ENCODE data around the gene SLC4A5. TPM values are rescaled to one million over a fixed set of nuclear protein-coding genes. Genes with fewer than 3 reads are reported as not detected.

SLC4A5 gene
- total and polyA plus RNA-seq, 10 donors = 0.45 to 9.7 (median 3.1) TPM

- Histone ChIP-seq H3K4me1 (peaks cover 0 to 8% (median 2%) of the 10 kb centered on the region in 6 donors), H3K36me3 (peaks cover 0 to 15% (median 0%) of the 10 kb centered on the region in 6 donors), H3K4me3 (no peak overlapping the region), H3K27me3 (replicated peaks in 1 of 7) (no peaks in the 10 kb centered on the region), H3K27ac (no peak overlapping the region), H3K9me3 (no peaks in the 10 kb centered on the region)
- TF ChIP-seq CTCF (IDR thresholded peaks at IDR 0.05 in 8 of 11, conservative IDR thresholded peaks at IDR 0.05 in 3 of 11) (no peak), POLR2AphosphoS5 (IDR thresholded peaks at IDR 0.05) (no peak), POLR2A (IDR thresholded peaks at IDR 0.05) (no peak)
- no peak for DNase-seq
- intact Hi-C loops (cut with DNase I; ENCODE audit: low total_unique reads) = loop anchor here (5.0 kb wide), 1 partner anchor 80 kb away; no protein-coding TSS in a partner anchor
- WGBS, 5 donors = 77 to 91% (median 90%) methylated on average over 9 to 10 of the region's 10 CpGs
Observed at GRCh38 chr2:74252036-74252435, 91.2 kb downstream of the SLC4A5 start.

DNA sequence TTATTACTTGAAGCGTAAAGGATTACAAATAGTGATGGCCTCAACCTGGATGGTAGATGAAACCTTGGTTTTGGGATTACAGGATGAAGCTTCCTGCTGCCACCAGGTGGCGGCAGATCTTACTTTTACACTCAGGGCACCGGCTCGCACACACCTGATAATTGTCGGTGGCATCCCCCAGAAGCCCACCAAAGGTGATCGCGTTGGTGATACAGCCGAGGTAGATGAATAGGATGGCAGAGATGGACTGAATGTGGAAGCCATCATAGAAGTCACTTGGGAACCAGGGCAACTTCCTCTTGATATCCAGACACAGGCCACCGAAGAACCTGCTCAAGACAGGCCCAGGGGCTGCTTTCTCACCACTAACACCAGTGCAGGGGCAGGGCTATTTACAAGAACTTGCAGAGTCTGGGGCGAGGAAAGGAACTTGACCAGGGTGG is 93.0 kb downstream of the SLC4A5 start:
- H3K27ac ChIP-seq = no peak overlapping the region
- 33 to 55% (median 46%) methylated on average over 10 of the region's 10 CpGs for WGBS, 5 donors
- DNase-seq = no peak

DNA sequence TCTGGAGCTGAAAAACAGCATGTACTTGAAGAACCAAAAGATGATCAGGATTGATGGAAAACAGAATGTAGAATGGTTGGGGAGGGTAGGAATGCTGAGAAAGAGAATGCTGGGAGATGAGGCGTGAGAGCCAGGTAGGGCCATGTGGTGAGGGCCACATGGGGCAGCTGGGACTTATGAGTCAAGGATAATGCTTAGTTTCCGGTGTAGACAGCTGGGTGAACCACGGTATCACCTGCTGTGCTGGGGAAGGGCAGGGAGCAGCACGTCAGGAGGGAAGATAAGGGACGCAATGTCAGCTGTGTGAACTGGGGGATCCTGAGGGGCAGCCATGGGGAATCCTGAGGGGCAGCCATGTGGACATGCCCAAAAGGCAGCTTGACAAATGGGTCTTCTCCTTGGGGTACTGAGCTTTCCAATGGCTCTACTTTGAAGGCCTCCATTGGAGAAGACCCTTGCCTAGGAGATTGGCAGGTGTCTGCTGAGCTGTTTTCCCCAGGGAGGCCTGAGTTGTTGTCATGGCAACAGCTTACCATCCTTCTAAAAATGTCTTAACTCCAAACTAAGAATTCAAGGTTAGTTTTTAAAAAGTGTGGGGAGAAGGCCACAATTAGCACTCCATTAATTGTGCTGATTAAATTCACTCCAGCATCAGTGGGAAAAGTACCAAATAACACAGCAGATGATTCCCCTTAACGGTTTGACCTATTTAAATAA is 93.7 kb downstream of the SLC4A5 start:
- H3K36me3 ChIP-seq = peaks cover 0 to 8% (median 0%) of the 10 kb centered on the region in 6 donors
- H3K4me1 ChIP-seq = peaks cover 0 to 8% (median 2%) of the 10 kb centered on the region in 6 donors
- H3K9me3 ChIP-seq = no peaks in the 10 kb centered on the region
- 70 to 85% (median 74%) methylated on average over 6 of the region's 6 CpGs for WGBS, 5 donors
- TF ChIP-seq POLR2AphosphoS5 (IDR thresholded peaks at IDR 0.05) (no peak), POLR2A (IDR thresholded peaks at IDR 0.05) (no peak), CTCF (IDR thresholded peaks at IDR 0.05 in 8 of 11, conservative IDR thresholded peaks at IDR 0.05 in 3 of 11) (no peak)
- no peaks in the 10 kb centered on the region for H3K27me3 ChIP-seq (replicated peaks in 1 of 7)
- DNase-seq = no peak
- intact Hi-C loops (cut with DNase I; ENCODE audit: low total_unique reads) = loop anchor here (5.0 kb wide), 1 partner anchor 83 kb away; no protein-coding TSS in a partner anchor
- H3K27ac ChIP-seq = no peak overlapping the region
- H3K4me3 ChIP-seq = no peak overlapping the region

More for the DNA sequence above, 93.0 kb downstream of the SLC4A5 start:
- Histone ChIP-seq H3K36me3 (peaks cover 0 to 12% (median 0%) of the 10 kb centered on the region in 6 donors), H3K27me3 (replicated peaks in 1 of 7) (no peaks in the 10 kb centered on the region), H3K9me3 (no peaks in the 10 kb centered on the region), H3K4me1 (peaks cover 0 to 8% (median 2%) of the 10 kb centered on the region in 6 donors), H3K4me3 (no peak overlapping the region)
- intact Hi-C loops (cut with DNase I; ENCODE audit: low total_unique reads) = loop anchor here (5.0 kb wide), 1 partner anchor 82 kb away; no protein-coding TSS in a partner anchor
- TF ChIP-seq CTCF (IDR thresholded peaks at IDR 0.05 in 8 of 11, conservative IDR thresholded peaks at IDR 0.05 in 3 of 11) = peak; percentile 61 to 87 (median 74)
- TF ChIP-seq POLR2A (IDR thresholded peaks at IDR 0.05) = no peak
- TF ChIP-seq POLR2AphosphoS5 (IDR thresholded peaks at IDR 0.05) = no peak

DNA sequence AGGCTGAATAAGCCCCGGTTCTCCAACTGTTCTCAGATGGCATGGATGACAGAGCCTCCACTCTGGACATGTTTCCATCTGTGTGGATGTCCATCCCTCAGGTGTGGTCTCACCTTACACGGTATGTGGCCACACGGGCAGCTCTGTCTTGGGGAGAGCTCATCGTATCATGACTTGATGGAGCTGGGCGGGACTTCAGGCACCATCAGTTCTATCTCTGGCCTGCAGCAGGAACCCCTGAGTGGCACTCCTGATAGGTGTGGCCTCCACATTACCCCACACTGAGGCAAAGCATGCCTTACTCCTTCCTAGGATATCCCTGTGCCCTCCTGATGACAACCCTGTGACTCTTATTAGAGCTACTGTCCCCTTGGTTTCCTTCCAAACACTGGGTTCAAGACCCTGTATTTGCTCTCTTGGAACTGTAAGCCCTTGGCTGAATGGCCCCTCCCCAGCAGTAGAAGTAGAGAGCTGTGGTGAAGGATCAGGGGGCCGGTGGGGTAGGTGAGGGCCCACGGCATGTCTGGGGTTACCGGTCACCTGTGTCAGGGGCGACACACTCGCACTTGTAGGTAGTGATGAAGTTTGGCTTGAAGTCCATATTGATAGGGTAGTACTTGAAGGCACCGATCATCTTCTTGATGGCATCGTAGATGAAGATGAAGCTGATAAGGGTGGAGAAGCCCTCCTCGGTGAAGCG is 96.6 kb downstream of the SLC4A5 start:
- no peak for DNase-seq
- Histone ChIP-seq H3K9me3 (no peaks in the 10 kb centered on the region), H3K27me3 (replicated peaks in 1 of 7) (no peaks in the 10 kb centered on the region), H3K4me3 (no peak overlapping the region), H3K4me1 (peaks cover 0 to 8% (median 2%) of the 10 kb centered on the region in 6 donors), H3K36me3 (peaks cover 0 to 8% (median 0%) of the 10 kb centered on the region in 6 donors), H3K27ac (no peak overlapping the region)
- intact Hi-C loops (cut with DNase I; ENCODE audit: low total_unique reads) = no loop called here
- TF ChIP-seq POLR2AphosphoS5 (IDR thresholded peaks at IDR 0.05) (no peak), POLR2A (IDR thresholded peaks at IDR 0.05) (no peak), CTCF (IDR thresholded peaks at IDR 0.05 in 8 of 11, conservative IDR thresholded peaks at IDR 0.05 in 3 of 11) (no peak)
- WGBS, 5 donors = 88 to 92% (median 89%) methylated on average over 14 of the region's 14 CpGs
